Measurements from ENCODE around the gene MAPK8. TPM values are rescaled to one million over a fixed set of nuclear protein-coding genes. Genes with fewer than 3 reads are reported as not detected.

Gene MAPK8
- polyA plus RNA-seq, 1 experiment = 75.6 TPM

- TF ChIP-seq CTCF (IDR thresholded peaks at IDR 0.05; ENCODE audit: low read depth, low read length) = 0 out of 2 replicates have a peak, but pooled peaks have one; percentile 5
- Histone ChIP-seq H3K4me3 (ENCODE audit: low read depth, low read length) (no peak overlapping the region), H3K9me3 (ENCODE audit: control insufficient read depth, insufficient read depth, low read length) (no peaks in the 10 kb centered on the region), H3K27ac (ENCODE audit: low read depth, low read length) (no peak overlapping the region), H3K27me3 (ENCODE audit: control insufficient read depth, insufficient read depth, low read length) (no peaks in the 10 kb centered on the region)
- ChIA-PET CTCF (interaction anchor here (1.2 to 2.8 kb wide), 4 partner anchors 15 to 256 kb away, joined by 3 to 16 read pairs (median 4); no protein-coding TSS in a partner anchor), POLR2A (no interaction called here)
- DNase-seq (ENCODE audit: low read depth, low spot score) = no peak
These were observed 93.8 kb downstream of the MAPK8 start for GRCh38 chr10:48400129-48400849.

DNA sequence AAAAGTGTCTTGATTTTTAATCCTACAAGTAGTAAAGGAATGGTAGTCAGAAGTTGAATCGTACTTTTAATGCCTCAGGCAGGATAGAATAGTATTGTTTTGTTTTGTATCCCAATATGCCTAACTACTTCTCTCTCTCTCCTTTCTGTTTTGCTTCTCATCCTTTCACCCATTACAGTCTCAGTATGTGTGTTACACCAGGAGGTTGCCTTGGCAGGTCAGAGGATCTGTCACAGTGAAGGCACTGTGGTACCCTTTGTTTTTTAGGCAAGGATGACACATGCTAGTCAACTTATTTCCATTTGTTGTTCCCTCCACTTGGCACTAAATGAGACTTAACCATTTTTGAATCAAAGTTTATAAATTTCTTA is 94.4 kb downstream of the MAPK8 start:
- ChIA-PET POLR2A (no interaction called here), CTCF (no interaction called here)
- Histone ChIP-seq H3K9me3 (ENCODE audit: control insufficient read depth, insufficient read depth, low read length) (no peaks in the 10 kb centered on the region), H3K27me3 (ENCODE audit: control insufficient read depth, insufficient read depth, low read length) (no peaks in the 10 kb centered on the region), H3K4me3 (ENCODE audit: low read depth, low read length) (no peak overlapping the region), H3K27ac (ENCODE audit: low read depth, low read length) (no peak overlapping the region)
- DNase-seq (ENCODE audit: low read depth, low spot score) = no peak
- TF ChIP-seq CTCF (IDR thresholded peaks at IDR 0.05; ENCODE audit: low read depth, low read length) = no peak

GRCh38 chr10:48404646-48405045 is 98.2 kb downstream of the MAPK8 start:
- POLR2A ChIA-PET = interaction anchor here (0.7 kb wide), 1 partner anchor 11 kb away, joined by 4 read pairs; no protein-coding TSS in a partner anchor
- Histone ChIP-seq H3K27me3 (ENCODE audit: control insufficient read depth, insufficient read depth, low read length) (no peaks in the 10 kb centered on the region), H3K4me3 (ENCODE audit: low read depth, low read length) (no peak overlapping the region), H3K9me3 (ENCODE audit: control insufficient read depth, insufficient read depth, low read length) (no peaks in the 10 kb centered on the region), H3K27ac (ENCODE audit: low read depth, low read length) (no peak overlapping the region)
- TF ChIP-seq CTCF (IDR thresholded peaks at IDR 0.05; ENCODE audit: low read depth, low read length) = no peak
- CTCF ChIA-PET = interaction anchor here (0.8 to 3.0 kb wide), 2 partner anchors 9 to 251 kb away, joined by 4 to 12 read pairs; no protein-coding TSS in a partner anchor
- no peak for DNase-seq (ENCODE audit: low read depth, low spot score)

- ChIA-PET POLR2A (no interaction called here), CTCF (interaction anchor here (1.3 to 3.0 kb wide), 2 partner anchors 45 to 250 kb away, joined by 3 to 12 read pairs; no protein-coding TSS in a partner anchor)
- Histone ChIP-seq H3K27me3 (ENCODE audit: control insufficient read depth, insufficient read depth, low read length) (no peaks in the 10 kb centered on the region), H3K9me3 (ENCODE audit: control insufficient read depth, insufficient read depth, low read length) (no peaks in the 10 kb centered on the region), H3K4me3 (ENCODE audit: low read depth, low read length) (no peak overlapping the region), H3K27ac (ENCODE audit: low read depth, low read length) (no peak overlapping the region)
- TF ChIP-seq CTCF (IDR thresholded peaks at IDR 0.05; ENCODE audit: low read depth, low read length) = no peak
- DNase-seq (ENCODE audit: low read depth, low spot score) = no peak
These were observed 99.7 kb downstream of the MAPK8 start for GRCh38 chr10:48406204-48406603.

GRCh38 chr10:48406658-48407057 is 100.2 kb downstream of the MAPK8 start:
- CTCF ChIA-PET = interaction anchor here (3.0 kb wide), 1 partner anchor 249 kb away, joined by 12 read pairs; no protein-coding TSS in a partner anchor
- H3K4me3 ChIP-seq (ENCODE audit: low read depth, low read length) = no peak overlapping the region
- POLR2A ChIA-PET = no interaction called here
- DNase-seq (ENCODE audit: low read depth, low spot score) = no peak
- peaks cover 1% of the 10 kb centered on the region for H3K9me3 ChIP-seq (ENCODE audit: control insufficient read depth, insufficient read depth, low read length)
- no peak for TF ChIP-seq CTCF (IDR thresholded peaks at IDR 0.05; ENCODE audit: low read depth, low read length)
- H3K27ac ChIP-seq (ENCODE audit: low read depth, low read length) = no peak overlapping the region
- H3K27me3 ChIP-seq (ENCODE audit: control insufficient read depth, insufficient read depth, low read length) = no peaks in the 10 kb centered on the region

All from AG04450 (cell line).